HCT116 (cell line): Measurements from ENCODE around the gene OR2S2. TPM values are rescaled to one million over a fixed set of nuclear protein-coding genes. Genes with fewer than 3 reads are reported as not detected.
A peak's percentile ranks its signal among the peaks of the same experiment; 100 is the strongest.

Experiments used
- ATAC-seq: fragments of 200-7000 bp; cut with Tn5 transposase; 2 replicates; pipeline ENCODE4 v1.9.1; 2020; ENCODE audit warnings: mild to moderate bottlenecking, moderate library complexity
- BruUV-seq: library from RNA; stranded (reverse); fragments of 400-500 nt; replicated peaks from 2 replicates; lab custom pipeline; 2021; lab: Mats Ljungman, UMichigan
- CTCF ChIA-PET: fragments of 300-600 bp; sonication (Branson Sonifier 250); formaldehyde crosslinking; loops from one replicate; lab custom pipeline; 2021; ENCODE audit warnings: antibody characterized with exemption; lab: Charles Lee
- POLR2A ChIA-PET: fragments of 300-600, 350-600 bp; sonication (Branson Sonifier 250); formaldehyde crosslinking; loops from one replicate; lab custom pipeline; 2021; ENCODE audit warnings: antibody characterized with exemption; lab: Charles Lee
- RAD21 ChIA-PET, 2 experiments: fragments of 300-600 bp; sonication (Branson Sonifier 250); formaldehyde crosslinking; loops; one replicate each; lab custom pipeline; 2023; ENCODE audit warnings: low total read pairs in 2 of 2; ENCODE audit not compliant: uncharacterized antibody in 2 of 2, unreplicated experiment in 2 of 2, low non-redundant PET in 1 of 2; lab: Charles Lee
- DNase-seq: peaks from one replicate; pipeline ENCODE4 v3.0.0-alpha.2; 2010; ENCODE audit warnings: low read depth, low spot score
- H2AFZ ChIP-seq: fragments of 200-600 bp; shearing (Covaris generic), sonication (generic); 2 replicates; pipeline ENCODE4 v1.6.1; 2017; ENCODE audit warnings: low read depth, mixed run types, mixed read lengths, antibody characterized with exemption, low read length; ENCODE audit not compliant: poor library complexity, severe bottlenecking
- H3K27ac ChIP-seq: 2 replicates; pipeline ENCODE4 v1.5.1; 2012; ENCODE audit warnings: low read depth, low read length
- H3K27me3 ChIP-seq: fragments of 200-600 bp; sonication (generic); 2 replicates; pipeline ENCODE4 v1.6.1; 2016; ENCODE audit warnings: mixed run types, low read length, mixed read lengths; ENCODE audit not compliant: insufficient read depth
- H3K36me3 ChIP-seq, 2 experiments: fragments of 200-500 bp in 1 of 2; fragments of 200-600 bp in 1 of 2; sonication (Bioruptor generic) in 1 of 2; sonication (generic) in 1 of 2; 2 replicates each; pipeline versions ENCODE4 v1.5.1 to v1.6.1; 2014 to 2016; ENCODE audit warnings: low read length in 2 of 2, inconsistent platforms in 1 of 2, mixed read lengths in 1 of 2, mixed run types in 1 of 2; ENCODE audit not compliant: insufficient read depth in 2 of 2, control insufficient read depth in 1 of 2
- H3K4me1 ChIP-seq, 2 experiments: fragments of 200-600 bp in 1 of 2; sonication (generic) in 1 of 2; 2 replicates each; pipeline versions ENCODE4 v1.5.1 to v1.6.1; 2012 to 2017; ENCODE audit warnings: low read length in 2 of 2, inconsistent platforms in 1 of 2, mild to moderate bottlenecking in 1 of 2, mixed read lengths in 1 of 2, mixed run types in 1 of 2, moderate library complexity in 1 of 2; ENCODE audit not compliant: insufficient read depth in 2 of 2, control insufficient read depth in 1 of 2
- H3K4me2 ChIP-seq: fragments of 200-600 bp; sonication (generic); 2 replicates; pipeline ENCODE4 v1.6.1; 2017; ENCODE audit warnings: mixed run types, low read length, mixed read lengths
- H3K4me3 ChIP-seq, 2 experiments: fragments of 200-600 bp in 1 of 2; sonication (generic) in 1 of 2; replicated peaks in 1 of 2; 2 replicates each; pipeline ENCODE4 v1.5.1; 2011 to 2016; ENCODE audit warnings: low read length in 2 of 2, control low read depth in 1 of 2, low read depth in 1 of 2, mild to moderate bottlenecking in 1 of 2, mixed read lengths in 1 of 2, mixed run types in 1 of 2
- H3K79me2 ChIP-seq: fragments of 200-600 bp; sonication (generic); 2 replicates; pipeline ENCODE4 v1.6.1; 2017; ENCODE audit warnings: mild to moderate bottlenecking, mixed run types, low read length, moderate library complexity, mixed read lengths; ENCODE audit not compliant: insufficient read depth
- H3K9ac ChIP-seq: fragments of 200-600 bp; sonication (generic); 2 replicates; pipeline ENCODE4 v1.6.1; 2016; ENCODE audit warnings: low read length, mixed read lengths
- H3K9me2 ChIP-seq: fragments of 200-600 bp; sonication (generic), shearing (Covaris generic); 2 replicates; pipeline ENCODE4 v1.6.1; 2017; ENCODE audit warnings: mixed run types, mild to moderate bottlenecking, moderate library complexity; ENCODE audit not compliant: insufficient read depth
- H3K9me3 ChIP-seq, 2 experiments: fragments of 200-500 bp in 1 of 2; fragments of 200-600 bp in 1 of 2; sonication (Bioruptor generic) in 1 of 2; sonication (generic) in 1 of 2; 2 replicates each; pipeline ENCODE4 v1.6.1; 2014 to 2017; ENCODE audit warnings: low read length in 2 of 2, mixed read lengths in 2 of 2, inconsistent platforms in 1 of 2, low read depth in 1 of 2, mild to moderate bottlenecking in 1 of 2, mixed run types in 1 of 2, moderate library complexity in 1 of 2; ENCODE audit not compliant: control insufficient read depth in 1 of 2, insufficient read depth in 1 of 2
- H4K20me1 ChIP-seq: fragments of 200-600 bp; sonication (generic), shearing (Covaris generic); 2 replicates; pipeline ENCODE4 v1.6.1; 2017; ENCODE audit warnings: mixed run types, mild to moderate bottlenecking, moderate library complexity; ENCODE audit not compliant: insufficient read depth
- CBX3 ChIP-seq: IDR thresholded peaks from 2 replicates; pipeline ENCODE4 v1.6.1; 2012; ENCODE audit warnings: low read depth
- CTCF ChIP-seq, 3 experiments: fragments of 200-600 bp in 1 of 3; sonication (generic) in 1 of 3; IDR thresholded peaks in 2 of 3; conservative IDR thresholded peaks in 1 of 3; 2 replicates each; pipeline ENCODE4 v1.5.1; 2012 to 2017; ENCODE audit warnings: low read depth in 2 of 3, low read length in 2 of 3, antibody characterized with exemption in 1 of 3, borderline replicate concordance in 1 of 3, control low read depth in 1 of 3, mild to moderate bottlenecking in 1 of 3, mixed read lengths in 1 of 3, mixed run types in 1 of 3, moderate library complexity in 1 of 3; ENCODE audit not compliant: insufficient read depth in 1 of 3
- EGR1 ChIP-seq: IDR thresholded peaks from 2 replicates; pipeline ENCODE4 v1.6.1; 2012; ENCODE audit warnings: low read depth
- ELF1 ChIP-seq: IDR thresholded peaks from 2 replicates; pipeline ENCODE4 v1.6.1; 2012; ENCODE audit warnings: low read depth, borderline replicate concordance
- FOSL1 ChIP-seq: IDR thresholded peaks from 2 replicates; pipeline ENCODE4 v1.6.1; 2012; ENCODE audit warnings: low read depth
- JUND ChIP-seq: IDR thresholded peaks from 2 replicates; pipeline ENCODE4 v1.6.1; 2012
- MAX ChIP-seq: IDR thresholded peaks from 2 replicates; pipeline ENCODE4 v1.6.1; 2012
- POLR2AphosphoS5 ChIP-seq: IDR thresholded peaks from 2 replicates; pipeline ENCODE4 v1.6.1; 2011; ENCODE audit warnings: mild to moderate bottlenecking, low read depth, low read length, moderate library complexity
- RAD21 ChIP-seq: IDR thresholded peaks from 2 replicates; pipeline ENCODE4 v1.6.1; 2012; ENCODE audit warnings: low read depth, mild to moderate bottlenecking
- SIN3A ChIP-seq: IDR thresholded peaks from 2 replicates; pipeline ENCODE4 v1.6.1; 2012; ENCODE audit warnings: low read depth
- SP1 ChIP-seq: IDR thresholded peaks from 2 replicates; pipeline ENCODE4 v1.6.1; 2012; ENCODE audit warnings: low read depth
- TCF7L2 ChIP-seq: IDR thresholded peaks from 2 replicates; pipeline ENCODE4 v1.7.0; 2011; ENCODE audit warnings: borderline replicate concordance, inconsistent platforms; ENCODE audit not compliant: insufficient read depth, insufficient read length; ENCODE audit errors: extremely low read depth
- ZBTB33 ChIP-seq: IDR thresholded peaks from 2 replicates; pipeline ENCODE4 v1.6.1; 2011; ENCODE audit warnings: mild to moderate bottlenecking, low read length, moderate library complexity; ENCODE audit not compliant: insufficient replicate concordance; ENCODE audit errors: extremely low read depth
- ZFX ChIP-seq: fragments of 450-650 bp; IDR thresholded peaks from 2 replicates; pipeline ENCODE4 v1.6.1; 2017
- intact Hi-C: fragments of 100-400 bp; cut with micrococcal nuclease; formaldehyde crosslinking; loops from 2 replicates; pipeline ENCODE4 v1.10.0; 2022
- total RNA-seq: library from RNA; stranded (reverse); gene quantifications from one replicate; pipeline ENCODE4 v1.2.1, GENCODE V29; 2021; ENCODE audit not compliant: unreplicated experiment
- TF ChIP-seq, protein P1 (sequence below): IDR thresholded peaks from 2 replicates; pipeline ENCODE4 v1.6.1; 2012

OR2S2 gene
- total RNA-seq, 1 experiment from 2014 or later: not detected

DNA sequence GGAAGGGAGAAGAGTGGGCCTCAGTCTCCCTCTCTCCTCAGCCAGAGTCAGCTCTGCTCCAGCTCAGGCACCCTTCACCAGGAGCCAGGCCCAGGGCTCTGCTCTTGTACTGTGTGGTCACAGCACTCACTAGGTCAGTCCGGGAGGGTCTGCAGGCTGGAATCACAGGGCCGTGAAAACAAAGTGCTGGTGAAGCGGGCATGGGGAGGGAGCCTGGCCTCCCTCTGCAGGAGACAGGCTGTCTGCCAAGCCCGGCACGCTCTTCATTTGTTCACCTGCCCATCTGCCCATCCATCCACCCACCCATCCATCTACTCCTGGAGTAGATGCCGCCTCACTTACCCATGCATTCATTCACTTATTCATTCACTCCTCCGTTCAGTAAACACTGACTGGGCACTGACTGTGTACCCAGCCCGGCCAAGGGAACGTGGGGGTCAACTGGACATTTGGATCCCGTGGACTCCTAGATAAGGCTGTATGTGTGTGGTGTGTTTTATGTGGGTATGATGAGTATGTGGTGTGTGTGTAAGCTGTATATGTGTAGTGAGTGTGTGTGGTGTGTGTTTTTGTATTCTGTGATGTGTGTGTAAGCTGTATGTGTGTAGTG, 45.1 kb downstream of the OR2S2 start (continued):
- TF ChIP-seq ZBTB33 (no peak), ELF1 (no peak), MAX (no peak), EGR1 (no peak), JUND (no peak), POLR2AphosphoS5 (no peak), SP1 (no peak), CBX3 (no peak)

DNA sequence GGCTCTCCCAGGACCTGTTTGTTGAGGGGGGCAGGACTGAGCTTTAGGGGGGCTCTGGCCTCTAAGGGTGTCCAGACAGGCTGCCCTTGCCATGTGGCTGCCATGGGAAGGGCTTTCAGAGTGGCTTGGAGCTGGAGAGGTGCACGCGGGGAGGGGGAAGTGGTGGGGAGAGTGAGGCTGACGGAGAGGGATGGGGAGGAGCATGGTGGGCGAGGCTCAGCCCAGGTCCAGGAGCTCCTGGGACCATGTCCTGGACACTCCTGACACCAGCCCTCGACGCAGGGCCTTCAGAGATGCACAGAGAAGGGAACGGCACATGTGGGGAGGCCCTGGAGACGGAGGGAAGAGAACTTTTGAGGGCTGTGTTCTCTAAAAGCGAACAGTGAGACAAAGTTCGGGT, 46.3 kb downstream of the OR2S2 start:
- Histone ChIP-seq H3K4me1 (peaks cover 30 to 46% of the 10 kb centered on the region in 2 experiments), H3K9me3 (no peaks in the 10 kb centered on the region), H3K9ac (no peak overlapping the region), H3K27me3 (no peaks in the 10 kb centered on the region), H3K4me2 (no peak overlapping the region), H3K4me3 (no peak overlapping the region), H4K20me1 (no peaks in the 10 kb centered on the region), H3K79me2 (no peaks in the 10 kb centered on the region), H2AFZ (peak overlapping the region; percentile 83), H3K36me3 (no peaks in the 10 kb centered on the region), H3K9me2 (no peaks in the 10 kb centered on the region), H3K27ac (no peak overlapping the region)
- TF ChIP-seq SIN3A: no peak
- TF ChIP-seq, protein P1, sequence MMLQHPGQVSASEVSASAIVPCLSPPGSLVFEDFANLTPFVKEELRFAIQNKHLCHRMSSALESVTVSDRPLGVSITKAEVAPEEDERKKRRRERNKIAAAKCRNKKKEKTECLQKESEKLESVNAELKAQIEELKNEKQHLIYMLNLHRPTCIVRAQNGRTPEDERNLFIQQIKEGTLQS: no peak
- TF ChIP-seq SP1: no peak
- TF ChIP-seq MAX: no peak
- no peak for TF ChIP-seq EGR1
- TF ChIP-seq POLR2AphosphoS5: no peak
- no peak for TF ChIP-seq RAD21
- TF ChIP-seq CBX3: no peak
- TF ChIP-seq FOSL1: no peak
- TF ChIP-seq ZFX: no peak
- TF ChIP-seq TCF7L2: no peak
- TF ChIP-seq CTCF (IDR thresholded peaks at IDR 0.05 in 2 of 3, conservative IDR thresholded peaks at IDR 0.05 in 1 of 3; ENCODE audit: borderline replicate concordance in 1 of 3, insufficient read depth in 1 of 3, low read depth in 2 of 3, low read length in 2 of 3): no peak
- RAD21 ChIA-PET: interaction anchor here in 1 of 2 experiments (1.4 kb wide), 1 partner anchor 34 kb away, joined by 6 read pairs; no protein-coding TSS in a partner anchor
- no TSS peak for BruUV-seq
- DNase-seq: no peak
- intact Hi-C loops: loop anchor here (1.0 kb wide), 1 partner anchor 121 kb away; no protein-coding TSS in a partner anchor
- CTCF ChIA-PET: interaction anchor here (0.7 to 2.4 kb wide), 10 partner anchors 9 to 179 kb away, joined by 3 to 8 read pairs (median 4); partner anchors contain the start of gene CREB3
- ATAC-seq: no peak
- POLR2A ChIA-PET: no interaction called here
